Thyroid gland (tissue), 4 donors: Measurements from ENCODE around the gene MCF2L. TPM values are rescaled to one million over a fixed set of nuclear protein-coding genes. Genes with fewer than 3 reads are reported as not detected.

Experiments used
- DNase-seq, 2 donors: peaks; one replicate each; pipeline ENCODE4 v3.0.0-alpha.2; 2019
- H3K27ac ChIP-seq, 3 donors: fragments of 200-600 bp; sonication (generic); 1 replicate in 2 of 3; 2 replicates in 1 of 3; pipeline ENCODE4 v1.5.1; 2016 to 2019; ENCODE audit warnings: mild to moderate bottlenecking in 1 of 3, moderate library complexity in 1 of 3
- H3K27me3 ChIP-seq: fragments of 200-600 bp; sonication (generic); one replicate; pipeline ENCODE4 v1.5.1; 2019
- H3K36me3 ChIP-seq, 2 donors: fragments of 200-600 bp; sonication (generic); one replicate each; pipeline ENCODE4 v1.5.1; 2016 to 2019
- H3K4me1 ChIP-seq, 2 donors: fragments of 200-600 bp; sonication (generic); one replicate each; pipeline ENCODE4 v1.5.1; 2017 to 2019
- H3K4me3 ChIP-seq, 3 donors: fragments of 200-600 bp; sonication (generic); replicated peaks in 1 of 3; 1 replicate in 2 of 3; 2 replicates in 1 of 3; pipeline ENCODE4 v1.5.1; 2016; ENCODE audit warnings: mild to moderate bottlenecking in 1 of 3
- H3K9me3 ChIP-seq: fragments of 200-600 bp; sonication (generic); one replicate; pipeline ENCODE4 v1.5.1; 2017
- CTCF ChIP-seq, 6 experiments: fragments of 200-600 bp in 3 of 6; fragments of 450-650 bp in 3 of 6; sonication (generic) in 3 of 6; IDR thresholded peaks; one replicate each; pipeline ENCODE4 v1.5.1; 2016 to 2019; ENCODE audit warnings: antibody characterized with exemption in 6 of 6, mild to moderate bottlenecking in 2 of 6, inconsistent platforms in 1 of 6, moderate library complexity in 1 of 6
- POLR2A ChIP-seq, 2 donors: fragments of 450-650 bp; IDR thresholded peaks; one replicate each; pipeline ENCODE4 v1.6.1; 2017; ENCODE audit warnings: antibody characterized with exemption in 2 of 2, mild to moderate bottlenecking in 2 of 2, moderate library complexity in 1 of 2
- WGBS, 2 donors: methylation state at CpG; one replicate each; pipeline ENCODE4 v1.1.5; 2017; 5-methylcytosine and 5-hydroxymethylcytosine counted together
- intact Hi-C: fragments of 100-400 bp; cut with DNase I; formaldehyde crosslinking; loops from one replicate; pipeline ENCODE4 v1.15.1; 2023
- total RNA-seq, 4 donors: library from RNA; depleted of rRNA; stranded (reverse); fragments of >200 nt; gene quantifications; one replicate each; pipeline ENCODE4 v1.2.3, GENCODE V29; 2016

The MCF2L gene
- total RNA-seq, 4 donors from 2014 or later = 35.6 to 83.4 (median 43.6) TPM

DNA sequence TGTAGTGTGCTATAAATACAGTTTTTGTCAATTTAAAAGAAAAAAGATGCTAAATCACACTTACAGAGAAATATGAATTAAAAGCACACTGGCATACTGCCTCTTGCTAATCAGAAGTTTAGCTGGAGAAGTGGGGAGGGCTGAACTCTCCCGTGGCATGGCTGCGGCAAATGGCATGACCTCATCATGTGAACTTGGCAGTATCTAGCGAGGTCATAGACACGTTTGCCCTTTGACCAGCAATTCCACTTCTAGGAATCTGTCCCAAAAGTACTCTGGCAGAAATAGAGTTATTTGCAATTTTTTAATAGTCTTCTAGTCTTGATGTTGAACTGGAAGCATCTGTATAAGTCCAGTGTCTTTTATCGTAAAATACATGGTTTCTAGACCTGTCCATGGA, 42.0 kb upstream of the MCF2L start:
- H3K27me3 ChIP-seq = no peaks in the 10 kb centered on the region
- H3K27ac ChIP-seq = no peak overlapping the region
- no peaks in the 10 kb centered on the region for H3K36me3 ChIP-seq
- WGBS, 2 donors = 82 to 84% methylated on average over 5 of the region's 5 CpGs
- TF ChIP-seq CTCF (IDR thresholded peaks at IDR 0.05) (no peak), POLR2A (IDR thresholded peaks at IDR 0.05) (no peak)
- DNase-seq = no peak
- intact Hi-C loops = no loop called here
- H3K9me3 ChIP-seq = no peaks in the 10 kb centered on the region
- no peak overlapping the region for H3K4me3 ChIP-seq
- H3K4me1 ChIP-seq = peaks cover 10 to 11% of the 10 kb centered on the region in 2 donors

DNA sequence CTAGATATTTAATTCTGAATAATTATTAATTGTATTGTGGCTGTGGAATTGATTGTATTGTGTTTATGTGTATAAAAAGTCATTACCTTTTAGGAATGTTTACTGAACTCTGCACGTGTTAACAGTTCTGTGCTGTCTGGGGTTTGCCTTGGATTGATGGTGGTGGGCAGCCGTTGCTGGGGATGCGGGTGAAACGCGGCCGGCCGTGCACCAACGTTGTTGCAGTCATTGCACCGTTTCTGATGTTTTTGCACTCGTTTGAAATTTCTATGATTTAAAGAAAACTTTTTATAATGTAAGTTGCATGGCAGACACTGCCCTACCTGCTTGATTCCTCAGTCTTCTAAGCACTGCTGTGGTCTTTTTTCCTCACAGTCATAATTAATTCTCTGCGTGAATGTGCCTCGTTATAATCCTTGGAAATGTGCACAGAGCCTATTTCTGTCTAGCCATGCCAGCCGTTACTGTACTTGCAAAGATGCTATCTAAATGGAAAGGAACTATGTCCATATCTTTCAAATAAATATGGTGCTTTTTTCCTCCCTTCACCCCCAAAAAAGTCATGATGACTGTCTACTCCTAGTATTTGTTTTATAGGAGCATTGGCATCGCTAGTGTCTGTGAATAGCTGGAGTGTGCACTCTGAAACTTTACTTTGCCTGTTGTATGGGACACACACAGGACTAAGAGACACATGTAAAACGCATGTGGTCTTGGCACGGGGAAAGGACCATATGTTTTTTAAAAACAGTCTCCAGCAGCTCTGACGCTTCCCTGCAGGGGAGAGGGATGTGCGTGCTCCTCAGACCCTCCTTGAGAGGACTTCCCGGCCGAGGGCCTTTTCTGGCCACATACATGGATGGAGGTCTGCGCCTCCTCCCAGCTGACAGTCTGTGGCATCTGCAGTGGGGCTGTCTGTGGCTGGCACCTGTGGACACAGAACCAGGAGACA, 40.7 kb upstream of the MCF2L start:
- H3K9me3 ChIP-seq = no peaks in the 10 kb centered on the region
- 82% methylated on average over 20 to 21 of the region's 21 CpGs for WGBS, 2 donors
- no peak overlapping the region for H3K4me3 ChIP-seq
- DNase-seq = no peak
- no peak for TF ChIP-seq POLR2A (IDR thresholded peaks at IDR 0.05)
- intact Hi-C loops = no loop called here
- no peaks in the 10 kb centered on the region for H3K27me3 ChIP-seq
- no peaks in the 10 kb centered on the region for H3K36me3 ChIP-seq
- peaks cover 10 to 11% of the 10 kb centered on the region in 2 donors for H3K4me1 ChIP-seq
- no peak overlapping the region for H3K27ac ChIP-seq

GRCh38 chr13:112928972-112929782, 39.8 kb upstream of the MCF2L start:
- no peak overlapping the region for H3K27ac ChIP-seq
- no peak overlapping the region for H3K4me3 ChIP-seq
- DNase-seq = peak in 1 of 2 donors; percentile 40
- no peaks in the 10 kb centered on the region for H3K27me3 ChIP-seq
- H3K36me3 ChIP-seq = no peaks in the 10 kb centered on the region
- intact Hi-C loops = no loop called here
- WGBS, 2 donors = 21 to 24% methylated on average over 14 to 21 of the region's 21 CpGs
- no peaks in the 10 kb centered on the region for H3K9me3 ChIP-seq
- peaks cover 10 to 11% of the 10 kb centered on the region in 2 donors for H3K4me1 ChIP-seq
- TF ChIP-seq POLR2A (IDR thresholded peaks at IDR 0.05) (no peak), CTCF (IDR thresholded peaks at IDR 0.05) (no peak)

GRCh38 chr13:112929783-112930055, 39.3 kb upstream of the MCF2L start:
- no peaks in the 10 kb centered on the region for H3K9me3 ChIP-seq
- no peak for TF ChIP-seq CTCF (IDR thresholded peaks at IDR 0.05)
- TF ChIP-seq POLR2A (IDR thresholded peaks at IDR 0.05) = no peak
- intact Hi-C loops = no loop called here
- H3K27ac ChIP-seq = no peak overlapping the region
- WGBS, 2 donors = 68 to 73% methylated on average over 8 of the region's 8 CpGs
- no peak for DNase-seq
- H3K4me3 ChIP-seq = no peak overlapping the region
- H3K36me3 ChIP-seq = no peaks in the 10 kb centered on the region
- H3K27me3 ChIP-seq = no peaks in the 10 kb centered on the region
- H3K4me1 ChIP-seq = peaks cover 10 to 11% of the 10 kb centered on the region in 2 donors

- H3K4me1 ChIP-seq = peaks cover 10 to 11% of the 10 kb centered on the region in 2 donors
- H3K27me3 ChIP-seq = no peaks in the 10 kb centered on the region
- H3K27ac ChIP-seq = no peak overlapping the region
- no peak for TF ChIP-seq POLR2A (IDR thresholded peaks at IDR 0.05)
- TF ChIP-seq CTCF (IDR thresholded peaks at IDR 0.05) = no peak
- H3K36me3 ChIP-seq = no peaks in the 10 kb centered on the region
- no peak overlapping the region for H3K4me3 ChIP-seq
- intact Hi-C loops = no loop called here
- no peaks in the 10 kb centered on the region for H3K9me3 ChIP-seq
- DNase-seq = no peak
Measured at GRCh38 chr13:112930192-112930591, 38.8 kb upstream of the MCF2L start.
